OCI-LY7 (cell line): ENCODE measurements around the gene CELF4.

ENCODE experiments used
- EZH2phosphoT487 ChIP-seq: fragments of 200-600 bp; sonication (generic); IDR thresholded peaks from 2 replicates; pipeline ENCODE4 v1.6.1; 2018; ENCODE audit warnings: low read depth, borderline replicate concordance, mild to moderate bottlenecking, mixed run types, antibody characterized with exemption, low read length, moderate library complexity, mixed read lengths
- TF ChIP-seq, protein P1 (sequence below): fragments of 200-600 bp; sonication (generic); conservative IDR thresholded peaks from 2 replicates; pipeline ENCODE4 v1.5.1; 2014; ENCODE audit warnings: mild to moderate bottlenecking, antibody characterized with exemption, low read length, moderate library complexity, mixed read lengths

DNA sequence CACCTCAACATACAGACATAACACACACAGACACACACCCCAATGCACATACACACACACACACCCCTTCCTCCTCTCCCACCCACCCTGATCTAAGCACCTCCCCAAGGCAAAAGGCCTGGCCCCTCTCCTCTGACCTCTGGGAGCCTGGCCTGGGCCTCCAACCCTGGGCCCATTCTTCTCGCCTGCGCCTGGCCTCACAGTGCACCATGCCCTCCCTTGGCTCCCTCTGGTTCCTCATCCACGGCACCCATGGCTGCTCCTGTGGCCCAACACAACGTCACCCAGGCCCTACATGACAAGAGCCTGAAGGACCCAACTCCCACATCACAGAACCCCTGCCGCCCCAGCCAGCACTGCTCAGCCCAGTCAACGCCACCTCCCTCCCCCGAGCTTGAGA, 281.3 kb downstream of the CELF4 start:
- TF ChIP-seq, protein P1, sequence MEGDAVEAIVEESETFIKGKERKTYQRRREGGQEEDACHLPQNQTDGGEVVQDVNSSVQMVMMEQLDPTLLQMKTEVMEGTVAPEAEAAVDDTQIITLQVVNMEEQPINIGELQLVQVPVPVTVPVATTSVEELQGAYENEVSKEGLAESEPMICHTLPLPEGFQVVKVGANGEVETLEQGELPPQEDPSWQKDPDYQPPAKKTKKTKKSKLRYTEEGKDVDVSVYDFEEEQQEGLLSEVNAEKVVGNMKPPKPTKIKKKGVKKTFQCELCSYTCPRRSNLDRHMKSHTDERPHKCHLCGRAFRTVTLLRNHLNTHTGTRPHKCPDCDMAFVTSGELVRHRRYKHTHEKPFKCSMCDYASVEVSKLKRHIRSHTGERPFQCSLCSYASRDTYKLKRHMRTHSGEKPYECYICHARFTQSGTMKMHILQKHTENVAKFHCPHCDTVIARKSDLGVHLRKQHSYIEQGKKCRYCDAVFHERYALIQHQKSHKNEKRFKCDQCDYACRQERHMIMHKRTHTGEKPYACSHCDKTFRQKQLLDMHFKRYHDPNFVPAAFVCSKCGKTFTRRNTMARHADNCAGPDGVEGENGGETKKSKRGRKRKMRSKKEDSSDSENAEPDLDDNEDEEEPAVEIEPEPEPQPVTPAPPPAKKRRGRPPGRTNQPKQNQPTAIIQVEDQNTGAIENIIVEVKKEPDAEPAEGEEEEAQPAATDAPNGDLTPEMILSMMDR = no peak
- TF ChIP-seq EZH2phosphoT487 = no peak
